NCI-H2171 (cell line): Measurements from ENCODE around the gene STEAP2.
"Not testable (repeated sequence)": the region's sequence is repeated elsewhere in the genome, so short reads cannot be mapped to it uniquely, and the experiment has no call there.

Experiments
- DNase-seq: peaks from one replicate; lab custom pipeline; 2025; lab: John Stamatoyannopoulos, UW

The STEAP2 gene

GRCh38 chr7:90238022-90238421 lies 26.5 kb downstream of the STEAP2 start:
- no peak for DNase-seq

DNA sequence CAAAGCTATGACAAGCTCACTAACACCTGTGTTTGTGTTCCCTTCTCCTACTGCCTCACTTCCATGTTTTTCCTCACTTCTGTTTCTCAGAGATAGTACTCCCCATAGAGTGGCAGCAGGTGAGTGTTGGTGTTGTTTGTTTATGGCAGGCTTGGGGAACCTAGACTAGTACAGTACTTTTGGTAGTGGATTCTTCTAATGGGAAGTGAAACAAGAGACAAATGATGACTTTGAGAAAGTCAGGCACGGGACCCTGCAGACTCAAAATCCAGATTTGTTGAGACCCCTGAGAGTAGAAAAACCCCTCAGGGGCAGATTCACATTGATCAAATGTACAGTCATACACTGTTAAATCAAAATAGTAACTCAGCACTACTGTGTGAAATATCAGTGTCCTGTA lies 27.0 kb downstream of the STEAP2 start:
- no peak for DNase-seq

DNA sequence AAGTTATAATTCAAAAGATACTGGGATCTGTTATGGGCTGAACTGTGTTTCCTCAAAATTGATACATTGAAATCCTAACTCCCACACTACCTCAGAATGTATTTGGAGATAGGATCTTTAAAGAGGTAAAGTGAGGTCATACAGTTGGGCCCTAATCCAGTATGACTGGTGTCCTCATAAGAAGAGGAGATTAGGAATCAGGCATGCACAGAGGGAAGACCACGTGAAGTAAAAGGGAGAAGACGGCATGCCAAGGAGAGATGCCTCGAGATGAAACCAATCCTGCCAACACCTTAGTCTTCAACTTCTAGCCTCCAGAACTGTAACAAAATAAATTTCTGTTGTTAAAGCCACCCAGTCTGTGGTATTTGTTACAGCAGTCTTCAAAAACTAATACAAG lies 27.5 kb downstream of the STEAP2 start:
- DNase-seq: no peak

DNA sequence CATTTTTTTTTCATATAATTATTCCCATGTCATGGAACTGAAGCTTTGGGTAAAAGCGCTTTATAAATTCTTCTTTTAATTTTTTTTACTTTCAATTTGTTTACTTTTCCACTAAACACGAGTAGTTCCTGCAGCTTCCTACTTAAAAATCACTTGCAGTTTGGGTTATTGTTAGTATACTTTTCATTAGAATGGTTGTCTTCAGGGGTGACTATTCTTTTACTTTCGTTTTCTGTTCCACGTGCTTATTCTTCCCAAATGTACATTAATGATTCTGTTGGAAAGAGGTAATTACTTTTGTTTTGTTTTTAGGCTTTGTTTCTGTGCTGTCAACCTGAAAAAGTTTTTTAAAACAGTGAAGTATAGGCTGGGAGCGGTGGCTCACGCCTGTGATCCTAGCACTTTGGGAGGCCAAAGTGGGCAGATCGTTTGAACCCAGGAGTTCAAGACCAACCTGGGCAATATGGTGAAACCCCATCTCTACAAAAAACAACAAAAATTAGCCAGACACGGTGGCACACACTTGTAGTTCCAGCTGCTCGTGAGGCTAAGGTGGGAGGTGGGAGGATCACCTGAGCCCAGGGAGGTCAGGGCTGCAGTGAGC lies 28.2 kb downstream of the STEAP2 start:
- no peak for DNase-seq

- no peak for DNase-seq
These were observed 31.0 kb downstream of the STEAP2 start for GRCh38 chr7:90242369-90243168.

DNA sequence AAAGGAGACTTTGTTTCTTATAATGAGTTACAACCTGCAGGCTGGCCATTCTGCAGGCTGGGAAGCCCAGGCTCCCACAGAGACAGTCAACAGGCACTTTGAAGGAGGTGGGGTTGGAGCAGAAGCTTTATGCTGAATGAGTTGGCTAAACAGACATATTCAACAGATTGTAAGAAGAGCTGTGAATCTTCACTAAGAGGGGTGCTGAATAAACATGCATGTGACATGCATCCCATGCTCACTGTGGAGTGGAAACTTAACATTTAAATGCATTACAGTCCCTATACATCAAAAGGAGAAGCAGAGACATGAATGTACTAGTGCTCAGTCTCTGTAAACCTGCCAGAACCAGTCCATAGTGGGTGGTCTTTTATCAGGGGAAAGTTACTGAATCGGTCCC lies 32.0 kb downstream of the STEAP2 start:
- DNase-seq: no peak

- DNase-seq: no peak
These were observed 33.0 kb downstream of the STEAP2 start for GRCh38 chr7:90244565-90244908.

GRCh38 chr7:90244909-90245851 lies 33.6 kb downstream of the STEAP2 start, which contains the start of gene CFAP69:
Gene CFAP69 (plus strand): TSS chr7:90245174. CDS start chr7:90245425, 251 bp downstream.
- peak; percentile 81 for DNase-seq

- no peak for DNase-seq
These were observed 34.6 kb downstream of the STEAP2 start for GRCh38 chr7:90246171-90246570.

DNA sequence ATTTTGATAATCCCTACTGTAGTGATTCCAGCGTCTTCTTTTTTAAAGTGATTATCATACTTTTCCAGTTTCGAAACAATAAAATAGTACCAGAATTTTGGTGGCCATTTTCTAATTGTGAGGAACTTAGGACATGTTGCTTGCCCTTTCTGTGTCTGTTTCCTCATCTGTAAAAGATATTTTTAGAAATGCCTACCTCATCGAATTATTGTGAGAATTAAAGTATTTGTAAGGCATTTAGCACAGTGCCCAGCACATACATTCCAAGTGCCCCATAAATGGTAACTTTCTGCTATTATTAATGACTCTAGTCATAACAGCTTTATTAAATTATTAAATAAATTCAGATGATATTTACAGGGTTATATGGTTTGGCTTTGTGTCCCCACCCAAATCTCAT lies 37.2 kb downstream of the STEAP2 start:
- no peak for DNase-seq

- DNase-seq: no peak
These were observed 39.2 kb downstream of the STEAP2 start for GRCh38 chr7:90250601-90251303.

DNA sequence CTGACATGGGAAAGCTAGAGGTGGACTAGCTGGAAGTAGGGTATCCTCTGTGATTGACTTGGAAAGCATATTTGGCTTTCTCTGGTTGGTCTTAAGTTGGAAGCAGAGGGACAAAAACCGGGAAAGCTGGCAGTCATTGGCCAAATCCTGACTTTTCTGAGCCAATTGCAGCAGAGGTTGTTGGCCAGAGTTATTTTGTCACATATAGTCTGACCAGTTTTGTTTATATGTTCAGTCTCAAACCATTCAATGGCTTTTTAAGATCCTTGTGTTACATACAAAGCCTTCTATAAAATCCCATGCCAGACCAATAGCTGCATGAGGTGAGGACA lies 39.7 kb downstream of the STEAP2 start:
- no peak for DNase-seq

DNA sequence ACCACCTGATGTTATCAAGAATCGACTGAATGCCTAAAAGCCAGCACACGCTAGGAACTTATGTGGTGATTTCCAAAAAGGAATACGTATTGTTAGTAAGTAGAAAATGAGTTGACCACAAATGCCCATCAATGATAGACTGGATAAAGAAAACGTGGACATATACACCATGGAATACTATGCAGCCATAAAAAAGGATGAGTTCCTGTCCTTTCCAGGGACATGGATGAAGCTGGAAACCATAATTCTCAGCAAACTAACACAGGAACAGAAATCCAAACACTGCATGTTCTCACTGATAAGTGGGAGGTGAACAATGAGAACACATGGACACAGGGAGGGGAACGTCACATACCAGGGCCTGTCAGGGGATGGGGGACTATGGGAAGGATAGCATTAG lies 44.5 kb downstream of the STEAP2 start:
- DNase-seq: not testable (repeated sequence)

GRCh38 chr7:90256778-90257177 lies 45.2 kb downstream of the STEAP2 start:
- DNase-seq: no peak

- DNase-seq: no peak
These were observed 49.9 kb downstream of the STEAP2 start for GRCh38 chr7:90261441-90261840.

- no peak for DNase-seq
These were observed 50.9 kb downstream of the STEAP2 start for GRCh38 chr7:90262438-90262837.

- no peak for DNase-seq
These were observed 55.3 kb downstream of the STEAP2 start for GRCh38 chr7:90266808-90267207.

- no peak for DNase-seq
These were observed 55.8 kb downstream of the STEAP2 start for GRCh38 chr7:90267263-90267858.

DNA sequence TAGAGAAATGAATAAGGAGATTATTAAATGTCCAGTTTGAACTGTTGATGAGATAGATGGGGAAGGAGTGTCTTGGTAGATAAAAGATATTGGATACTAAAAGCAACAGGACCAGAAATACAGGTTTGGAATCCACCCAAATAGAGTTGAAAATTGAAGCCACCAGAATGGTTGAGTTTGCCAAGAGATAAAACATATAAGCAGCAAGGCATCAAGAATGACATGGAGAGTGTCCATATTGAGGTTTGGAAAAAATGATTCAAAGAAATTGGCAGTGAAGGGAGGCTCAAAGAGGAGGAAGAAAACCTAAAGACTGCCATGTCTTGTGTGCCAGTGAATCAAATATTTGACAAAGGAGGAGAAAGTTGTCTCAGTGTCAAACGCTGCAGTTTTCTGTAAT lies 57.6 kb downstream of the STEAP2 start:
- DNase-seq: no peak

- no peak for DNase-seq
These were observed 59.1 kb downstream of the STEAP2 start for GRCh38 chr7:90270431-90271178.

GRCh38 chr7:90271753-90272152 lies 60.2 kb downstream of the STEAP2 start:
- DNase-seq: no peak
